Measurements from ENCODE around the gene ORAI2. TPM values are rescaled to one million over a fixed set of nuclear protein-coding genes. Genes with fewer than 3 reads are reported as not detected.

The ORAI2 gene
- total and polyA plus RNA-seq, 8 donors = 4.1 to 13.5 (median 7.1) TPM

GRCh38 chr7:102431617-102432298 is 1.6 kb upstream of the ORAI2 start:
- 59 to 66% methylated on average over 17 of the region's 17 CpGs for WGBS, 2 donors
- intact Hi-C loops (cut with DNase I) = no loop called here
- H3K4me1 ChIP-seq = peaks cover 0 to 4% (median 0%) of the 10 kb centered on the region in 3 donors
- FAIRE-seq = no peak
- no peaks in the 10 kb centered on the region for H3K36me3 ChIP-seq
- H3K27ac ChIP-seq = peak overlapping the region in 3 of 4 donors; percentile 0 to 55 (median 3)
- no peak overlapping the region for H3K4me3 ChIP-seq
- TF ChIP-seq CTCF (IDR thresholded peaks at IDR 0.05) = no peak
- peak in 2 of 4 donors; percentile 5 to 24 for ATAC-seq
- H3K9me3 ChIP-seq = no peaks in the 10 kb centered on the region
- H3K27me3 ChIP-seq = no peaks in the 10 kb centered on the region
- peak in 1 of 6 donors; percentile 21 for DNase-seq

GRCh38 chr7:102432442-102433218 is 745 bp upstream of the ORAI2 start:
- DNase-seq (peak in 1 of 6 donors; percentile 15), ATAC-seq (peak; percentile 43 to 53 (median 47)), FAIRE-seq (no peak)
- no peak for TF ChIP-seq CTCF (IDR thresholded peaks at IDR 0.05)
- H3K27ac ChIP-seq = peak overlapping the region; percentile 42 to 73 (median 56)
- no peaks in the 10 kb centered on the region for H3K27me3 ChIP-seq
- H3K36me3 ChIP-seq = no peaks in the 10 kb centered on the region
- peaks cover 0 to 4% (median 0%) of the 10 kb centered on the region in 3 donors for H3K4me1 ChIP-seq
- no peaks in the 10 kb centered on the region for H3K9me3 ChIP-seq
- peak overlapping the region; percentile 74 to 93 (median 82) for H3K4me3 ChIP-seq
- WGBS, 2 donors = 15 to 20% methylated on average over 25 to 27 of the region's 27 CpGs
- intact Hi-C loops (cut with DNase I) = no loop called here

- no peaks in the 10 kb centered on the region for H3K36me3 ChIP-seq
- H3K27me3 ChIP-seq = no peaks in the 10 kb centered on the region
- intact Hi-C loops (cut with DNase I) = no loop called here
- H3K9me3 ChIP-seq = no peaks in the 10 kb centered on the region
- peak overlapping the region in 2 of 4 donors; percentile 21 to 28 for H3K27ac ChIP-seq
- no peak for TF ChIP-seq CTCF (IDR thresholded peaks at IDR 0.05)
- ATAC-seq (peak in 3 of 4 donors; percentile 1 to 6 (median 5)), FAIRE-seq (no peak), DNase-seq (peak in 1 of 6 donors; percentile 34)
- H3K4me1 ChIP-seq = peaks cover 0 to 4% (median 0%) of the 10 kb centered on the region in 3 donors
- H3K4me3 ChIP-seq = peak overlapping the region; percentile 74 to 93 (median 82)
- 32 to 37% methylated on average over 9 of the region's 9 CpGs for WGBS, 2 donors
Observed at GRCh38 chr7:102434039-102434486, 688 bp downstream of the ORAI2 start.

- peaks cover 0 to 4% (median 0%) of the 10 kb centered on the region in 3 donors for H3K4me1 ChIP-seq
- no peaks in the 10 kb centered on the region for H3K9me3 ChIP-seq
- FAIRE-seq = no peak
- intact Hi-C loops (cut with DNase I) = no loop called here
- DNase-seq = no peak
- no peak overlapping the region for H3K27ac ChIP-seq
- H3K36me3 ChIP-seq = no peaks in the 10 kb centered on the region
- H3K27me3 ChIP-seq = no peaks in the 10 kb centered on the region
- 86 to 91% methylated on average over 10 of the region's 10 CpGs for WGBS, 2 donors
- no peak for ATAC-seq
- no peak overlapping the region for H3K4me3 ChIP-seq
- no peak for TF ChIP-seq CTCF (IDR thresholded peaks at IDR 0.05)
Observed at GRCh38 chr7:102436118-102436517, 2.7 kb downstream of the ORAI2 start.

Measured in pancreas (tissue), 10 donors.